ENCODE results near the gene NDC80. TPM values are rescaled to one million over a fixed set of nuclear protein-coding genes. Genes with fewer than 3 reads are reported as not detected.
"Not testable (repeated sequence)": the region's sequence is repeated elsewhere in the genome, so short reads cannot be mapped to it uniquely, and the experiment has no call there.

The NDC80 gene
- total RNA-seq, 1 donor from 2014 or later: 35.1 TPM

- TF ChIP-seq CTCF (conservative IDR thresholded peaks at IDR 0.05; ENCODE audit: low read depth, low read length): no peak
- DNase-seq (ENCODE audit: low read depth): no peak
- H3K4me3 ChIP-seq (ENCODE audit: low read depth, low read length): no peak overlapping the region
Observed at GRCh38 chr18:2540575-2540974, 30.8 kb upstream of the NDC80 start.

DNA sequence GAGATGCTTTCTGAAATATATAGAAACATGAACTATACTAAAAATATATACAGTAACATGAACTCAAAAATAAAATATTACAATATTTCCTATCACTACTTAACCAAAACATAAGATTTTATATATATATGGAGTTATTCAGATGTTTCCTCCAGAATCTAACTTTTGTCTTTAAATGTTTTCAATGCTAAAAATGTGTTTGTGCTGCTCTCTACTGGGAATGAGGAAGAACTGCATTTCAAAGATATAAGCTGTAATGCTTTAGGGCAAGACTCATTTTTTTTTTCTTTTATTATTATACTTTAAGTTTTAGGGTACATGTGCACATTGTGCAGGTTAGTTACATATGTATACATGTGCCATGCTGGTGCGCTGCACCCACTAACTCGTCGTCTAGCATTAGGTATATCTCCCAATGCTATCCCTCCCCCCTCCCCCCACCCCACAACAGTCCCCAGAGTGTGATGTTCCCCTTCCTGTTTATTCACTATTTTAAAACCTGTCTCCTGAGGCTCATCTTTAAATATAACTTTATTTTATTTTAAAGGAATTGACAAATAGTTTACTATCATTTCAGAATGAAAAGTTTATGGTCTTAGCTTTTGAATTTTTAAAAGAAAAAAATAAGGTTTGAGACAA, 29.3 kb upstream of the NDC80 start:
- not testable (repeated sequence) for DNase-seq (ENCODE audit: low read depth); H3K4me3 ChIP-seq (ENCODE audit: low read depth, low read length)
- peak; percentile 62 for TF ChIP-seq CTCF (conservative IDR thresholded peaks at IDR 0.05; ENCODE audit: low read depth, low read length)

DNA sequence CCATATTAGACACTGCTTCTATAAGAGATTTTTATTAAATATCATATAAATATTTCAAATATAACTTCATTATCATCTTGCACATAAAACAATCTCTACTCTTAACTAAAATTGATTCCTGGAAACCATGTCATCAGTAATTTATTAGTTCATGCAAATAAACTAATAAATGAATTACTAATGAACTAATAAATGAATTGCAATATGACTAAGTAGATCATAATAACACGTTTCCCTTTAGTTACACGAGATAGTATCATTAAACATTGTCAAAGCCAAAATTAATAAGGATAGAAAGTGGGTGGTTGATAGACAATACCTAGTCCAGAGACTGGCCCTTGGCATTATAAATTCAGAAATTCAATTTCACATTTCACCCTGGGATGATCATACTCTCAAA, 26.2 kb upstream of the NDC80 start:
- DNase-seq (ENCODE audit: low read depth): no peak
- no peak for TF ChIP-seq CTCF (conservative IDR thresholded peaks at IDR 0.05; ENCODE audit: low read depth, low read length)
- no peak overlapping the region for H3K4me3 ChIP-seq (ENCODE audit: low read depth, low read length)

DNA sequence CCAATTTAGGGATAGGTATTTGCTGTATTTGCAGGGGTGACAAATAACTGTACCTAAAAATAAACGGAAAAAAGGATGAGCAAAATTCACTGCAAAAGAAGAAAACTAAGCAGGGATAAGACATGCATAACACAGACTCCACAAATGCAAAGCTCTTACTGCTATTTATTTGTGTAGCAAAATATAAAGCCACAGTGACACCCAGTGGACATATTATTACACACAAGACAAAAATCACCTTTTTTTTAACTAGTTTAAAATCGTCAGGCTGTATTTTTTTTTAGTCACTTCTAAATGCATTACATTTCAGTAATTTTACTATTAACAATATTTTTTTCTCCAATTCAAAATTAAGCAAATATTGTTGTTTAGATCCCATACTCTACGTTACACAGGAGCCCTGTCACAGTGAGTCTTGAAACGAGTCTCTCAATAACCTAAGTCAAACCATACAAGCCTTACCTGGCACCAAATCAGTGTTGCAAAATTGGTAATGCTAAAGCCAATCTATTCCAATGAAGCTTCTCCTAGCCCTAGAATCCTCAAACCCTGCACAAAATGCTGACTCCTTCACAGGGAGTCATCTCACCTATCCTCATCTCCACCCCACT, 23.8 kb upstream of the NDC80 start:
- TF ChIP-seq CTCF (conservative IDR thresholded peaks at IDR 0.05; ENCODE audit: low read depth, low read length): peak; percentile 54
- H3K4me3 ChIP-seq (ENCODE audit: low read depth, low read length): no peak overlapping the region
- DNase-seq (ENCODE audit: low read depth): no peak

- H3K4me3 ChIP-seq (ENCODE audit: low read depth, low read length): no peak overlapping the region
- TF ChIP-seq CTCF (conservative IDR thresholded peaks at IDR 0.05; ENCODE audit: low read depth, low read length): no peak
- DNase-seq (ENCODE audit: low read depth): no peak
Observed at GRCh38 chr18:2549462-2549861, 21.9 kb upstream of the NDC80 start.

DNA sequence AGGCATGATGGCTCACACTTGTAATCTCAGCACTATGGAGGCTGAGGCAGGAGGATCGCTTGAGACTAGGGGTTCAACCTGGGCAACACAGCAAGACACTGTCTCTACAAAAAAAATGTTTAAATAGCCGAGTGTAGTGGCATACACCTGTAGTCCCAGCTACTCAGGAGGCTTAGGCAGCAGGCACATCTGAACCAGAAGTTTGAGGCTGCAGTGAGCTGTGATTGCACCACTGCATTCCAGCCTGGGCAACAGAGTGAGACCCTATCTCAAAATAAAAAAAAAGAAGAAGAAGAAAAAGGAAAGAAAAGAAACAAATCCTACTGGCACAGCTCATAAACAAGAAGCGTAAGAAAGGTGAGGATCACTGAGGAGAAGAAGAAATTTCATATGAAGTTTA, 19.9 kb upstream of the NDC80 start:
- DNase-seq (ENCODE audit: low read depth): no peak
- TF ChIP-seq CTCF (conservative IDR thresholded peaks at IDR 0.05; ENCODE audit: low read depth, low read length): no peak
- no peak overlapping the region for H3K4me3 ChIP-seq (ENCODE audit: low read depth, low read length)

- no peak overlapping the region for H3K4me3 ChIP-seq (ENCODE audit: low read depth, low read length)
- no peak for DNase-seq (ENCODE audit: low read depth)
- TF ChIP-seq CTCF (conservative IDR thresholded peaks at IDR 0.05; ENCODE audit: low read depth, low read length): no peak
Observed at GRCh38 chr18:2554696-2555095, 16.7 kb upstream of the NDC80 start.
